Prostate gland (tissue), 2 donors: ENCODE results near the gene TRMT6.

Source experiments
- CTCF ChIP-seq, 4 experiments: fragments of 200-600 bp in 2 of 4; fragments of 450-650 bp in 2 of 4; sonication (generic) in 2 of 4; IDR thresholded peaks; 1 replicate in 3 of 4; 2 replicates in 1 of 4; pipeline ENCODE4 v1.5.1; 2016 to 2019; ENCODE audit warnings: antibody characterized with exemption in 4 of 4, mild to moderate bottlenecking in 2 of 4, moderate library complexity in 2 of 4
- POLR2A ChIP-seq: fragments of 450-650 bp; IDR thresholded peaks from one replicate; pipeline ENCODE4 v1.6.1; 2016; ENCODE audit warnings: antibody characterized with exemption, mild to moderate bottlenecking

GRCh38 chr20:5970381-5970780 is 20.0 kb upstream of the TRMT6 start:
- TF ChIP-seq CTCF (IDR thresholded peaks at IDR 0.05) (no peak), POLR2A (no peak)
